HepG2 (cell line): ENCODE results near the gene MXI1. TPM values are rescaled to one million over a fixed set of nuclear protein-coding genes. Genes with fewer than 3 reads are reported as not detected.

Source experiments
- DNMT3B ChIP-seq: conservative IDR thresholded peaks from 2 replicates; pipeline ENCODE4 v1.6.1; 2016; ENCODE audit warnings: missing biosample characterization, control low read depth
- NPAS2 ChIP-seq: sonication (generic); formaldehyde crosslinking; IDR thresholded peaks from 2 replicates; pipeline ENCODE4 v1.8.0; 2022; ENCODE audit warnings: mild to moderate bottlenecking, missing genetic modification reagents, borderline replicate concordance
- POLR2AphosphoS5 ChIP-seq: IDR thresholded peaks from 2 replicates; pipeline ENCODE4 v1.6.1; 2012; ENCODE audit warnings: low read depth, low read length
- SOX6 ChIP-seq, 2 experiments: fragments of 450-650 bp in 1 of 2; sonication (generic) in 1 of 2; formaldehyde crosslinking in 1 of 2; IDR thresholded peaks; 2 replicates each; pipeline versions ENCODE4 v1.4.0 to v1.6.1; 2017 to 2020; ENCODE audit warnings: antibody characterized with exemption in 1 of 2, mild to moderate bottlenecking in 1 of 2, missing genetic modification reagents in 1 of 2
- SRSF4 ChIP-seq: fragments of 200-400 bp; formaldehyde crosslinking; IDR thresholded peaks from one replicate; pipeline ENCODE4 v1.6.1; 2018; ENCODE audit warnings: mild to moderate bottlenecking, low read depth, low read length, moderate library complexity; ENCODE audit not compliant: poor library complexity, severe bottlenecking
- SRY ChIP-seq: sonication (generic); formaldehyde crosslinking; IDR thresholded peaks from 2 replicates; pipeline ENCODE4 v1.8.0; 2022; ENCODE audit warnings: mild to moderate bottlenecking, missing genetic modification reagents
- TBX2 ChIP-seq: sonication (generic); formaldehyde crosslinking; IDR thresholded peaks from 2 replicates; pipeline ENCODE4 v1.5.0; 2020; ENCODE audit warnings: missing genetic modification reagents, mild to moderate bottlenecking, borderline replicate concordance
- YEATS4 ChIP-seq: sonication (generic); formaldehyde crosslinking; IDR thresholded peaks from 2 replicates; pipeline ENCODE4 v1.4.0; 2020; ENCODE audit warnings: missing genetic modification reagents, borderline replicate concordance
- ZC3H13 ChIP-seq: sonication (generic); formaldehyde crosslinking; IDR thresholded peaks from 2 replicates; pipeline ENCODE4 v1.8.1; 2023; ENCODE audit warnings: mild to moderate bottlenecking, missing genetic modification reagents, moderate library complexity
- ZNF10 ChIP-seq: sonication (generic); formaldehyde crosslinking; IDR thresholded peaks from 2 replicates; pipeline ENCODE4 v1.4.0; 2020; ENCODE audit warnings: mild to moderate bottlenecking, low read depth, missing genetic modification reagents, borderline replicate concordance
- ZNF564 ChIP-seq: sonication (generic); formaldehyde crosslinking; IDR thresholded peaks from 2 replicates; pipeline ENCODE4 v1.8.1; 2023; ENCODE audit warnings: mild to moderate bottlenecking, missing genetic modification reagents
- ZNF674 ChIP-seq: sonication (generic); formaldehyde crosslinking; IDR thresholded peaks from 2 replicates; pipeline ENCODE4 v1.5.0; 2020; ENCODE audit warnings: low read depth, mild to moderate bottlenecking, missing genetic modification reagents
- ZNF891 ChIP-seq: sonication (generic); formaldehyde crosslinking; IDR thresholded peaks from 2 replicates; pipeline ENCODE4 v1.5.0; 2020; ENCODE audit warnings: mild to moderate bottlenecking, missing genetic modification reagents
- polyA plus RNA-seq, 8 experiments: library from polyadenylated mRNA; depleted of rRNA in 3 of 8; stranded (reverse) in 7 of 8; unstranded in 1 of 8; fragments of >200 nt; fragmentation: Illumina TruSeq in 4 of 8; extraction: Trizol in 4 of 8; gene quantifications; 2 replicates each; pipeline versions ENCODE4 v1.2.1 to v1.2.3, GENCODE V29; 2011 to 2016; ENCODE audit warnings: low read depth in 4 of 8, missing spikeins in 1 of 8, mixed read lengths in 1 of 8; ENCODE audit not compliant: insufficient read depth in 1 of 8
- total RNA-seq, 5 experiments: library from RNA; depleted of rRNA; stranded (reverse); fragments of >200 nt; fragmentation: Illumina TruSeq; extraction: Trizol; gene quantifications; 2 replicates each; pipeline ENCODE4 v1.2.3, GENCODE V29; 2016; ENCODE audit warnings: low read depth in 1 of 5
- TF ChIP-seq, protein P1 (sequence below): sonication (generic); formaldehyde crosslinking; IDR thresholded peaks from 2 replicates; pipeline ENCODE4 v1.9.0; 2021; ENCODE audit warnings: missing genetic modification reagents, mild to moderate bottlenecking, borderline replicate concordance
- TF ChIP-seq, protein P2 (sequence below): sonication (generic); formaldehyde crosslinking; IDR thresholded peaks from 2 replicates; pipeline ENCODE4 v1.5.1; 2020; ENCODE audit warnings: mild to moderate bottlenecking, missing genetic modification reagents
- TF ChIP-seq, protein P3 (sequence below): sonication (generic); formaldehyde crosslinking; IDR thresholded peaks from 2 replicates; pipeline ENCODE4 v1.8.0; 2022; ENCODE audit warnings: missing genetic modification reagents, mild to moderate bottlenecking, moderate library complexity, borderline replicate concordance
- TF ChIP-seq, protein P4 (sequence below): sonication (generic); formaldehyde crosslinking; IDR thresholded peaks from 2 replicates; pipeline ENCODE4 v1.4.0; 2020; ENCODE audit warnings: missing genetic modification reagents, borderline replicate concordance

The MXI1 gene
- total and polyA plus RNA-seq, 2 of the 13 experiments (the other 11 are each of a cell fraction or from before 2014, with no cell fraction given) = 6.6 to 22.0 TPM

DNA sequence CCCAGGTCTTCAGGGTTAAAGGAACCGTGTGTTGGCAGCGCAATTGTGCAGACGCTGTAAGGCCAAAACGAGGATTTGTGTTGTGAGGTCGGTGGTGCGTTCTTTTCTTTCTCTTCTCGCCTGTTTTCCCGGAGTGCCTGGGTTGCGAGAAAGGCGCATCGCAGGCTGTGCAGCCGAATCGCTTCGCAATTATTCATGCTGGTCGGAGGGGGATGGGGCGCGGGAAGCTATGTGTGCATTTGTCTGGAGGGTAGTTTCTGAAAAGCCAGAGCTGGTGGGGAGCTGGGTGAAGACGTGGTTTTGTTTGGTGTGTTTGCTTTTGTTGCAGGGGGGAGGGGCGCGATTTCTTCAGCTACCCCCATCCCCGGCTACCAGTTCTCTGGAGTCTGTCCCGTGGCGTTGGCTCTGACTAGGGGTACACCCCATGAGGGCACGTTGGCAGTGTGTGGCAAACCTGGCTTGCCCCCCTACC is 2.1 kb downstream of the MXI1 start (continued):
- TF ChIP-seq YEATS4 (CRISPR knock-in tag) = 0 out of 2 replicates have a peak, but pooled peaks have one; percentile 65
- no peak for TF ChIP-seq NPAS2 (CRISPR knock-in tag)
- TF ChIP-seq TBX2 = peak; percentile 31
- peak; percentile 48; the same call in 1 of the 2 replicates for TF ChIP-seq ZC3H13 (CRISPR knock-in tag)
- no peak for TF ChIP-seq DNMT3B
- peak; percentile 41; the same call in 1 of the 2 replicates for TF ChIP-seq POLR2AphosphoS5
- TF ChIP-seq SRY (CRISPR knock-in tag) = peak; percentile 48; the same call in 1 of the 2 replicates
- TF ChIP-seq SOX6 (IDR thresholded peaks at IDR 0.05) = no peak
- 0 out of 2 replicates have a peak, but pooled peaks have one; percentile 14 for TF ChIP-seq SOX6 (CRISPR knock-in tag; IDR thresholded peaks at IDR 0.05)
- TF ChIP-seq, protein P1, sequence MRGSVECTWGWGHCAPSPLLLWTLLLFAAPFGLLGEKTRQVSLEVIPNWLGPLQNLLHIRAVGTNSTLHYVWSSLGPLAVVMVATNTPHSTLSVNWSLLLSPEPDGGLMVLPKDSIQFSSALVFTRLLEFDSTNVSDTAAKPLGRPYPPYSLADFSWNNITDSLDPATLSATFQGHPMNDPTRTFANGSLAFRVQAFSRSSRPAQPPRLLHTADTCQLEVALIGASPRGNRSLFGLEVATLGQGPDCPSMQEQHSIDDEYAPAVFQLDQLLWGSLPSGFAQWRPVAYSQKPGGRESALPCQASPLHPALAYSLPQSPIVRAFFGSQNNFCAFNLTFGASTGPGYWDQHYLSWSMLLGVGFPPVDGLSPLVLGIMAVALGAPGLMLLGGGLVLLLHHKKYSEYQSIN (CRISPR knock-in tag) = no peak
- TF ChIP-seq, protein P2, sequence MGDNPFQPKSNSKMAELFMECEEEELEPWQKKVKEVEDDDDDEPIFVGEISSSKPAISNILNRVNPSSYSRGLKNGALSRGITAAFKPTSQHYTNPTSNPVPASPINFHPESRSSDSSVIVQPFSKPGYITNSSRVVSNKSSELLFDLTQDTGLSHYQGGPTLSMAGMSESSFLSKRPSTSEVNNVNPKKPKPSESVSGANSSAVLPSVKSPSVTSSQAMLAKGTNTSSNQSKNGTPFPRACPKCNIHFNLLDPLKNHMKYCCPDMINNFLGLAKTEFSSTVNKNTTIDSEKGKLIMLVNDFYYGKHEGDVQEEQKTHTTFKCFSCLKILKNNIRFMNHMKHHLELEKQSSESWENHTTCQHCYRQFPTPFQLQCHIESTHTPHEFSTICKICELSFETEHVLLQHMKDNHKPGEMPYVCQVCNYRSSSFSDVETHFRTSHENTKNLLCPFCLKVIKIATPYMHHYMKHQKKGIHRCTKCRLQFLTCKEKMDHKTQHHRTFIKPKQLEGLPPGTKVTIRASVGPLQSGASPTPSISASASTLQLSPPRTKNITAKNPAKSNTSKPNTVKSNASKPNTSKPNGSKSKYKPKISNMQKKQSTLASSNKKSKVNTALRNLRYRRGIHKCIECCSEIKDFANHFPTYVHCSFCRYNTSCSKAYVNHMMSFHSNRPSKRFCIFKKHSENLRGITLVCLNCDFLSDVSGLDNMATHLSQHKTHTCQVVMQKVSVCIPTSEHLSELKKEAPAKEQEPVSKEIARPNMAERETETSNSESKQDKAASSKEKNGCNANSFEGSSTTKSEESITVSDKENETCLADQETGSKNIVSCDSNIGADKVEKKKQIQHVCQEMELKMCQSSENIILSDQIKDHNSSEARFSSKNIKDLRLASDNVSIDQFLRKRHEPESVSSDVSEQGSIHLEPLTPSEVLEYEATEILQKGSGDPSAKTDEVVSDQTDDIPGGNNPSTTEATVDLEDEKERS = 0 out of 2 replicates have a peak, but pooled peaks have one; percentile 19
- TF ChIP-seq ZNF891 = 0 out of 2 replicates have a peak, but pooled peaks have one; percentile 34
- peak; percentile 40; the same call in 1 of the 2 replicates for TF ChIP-seq ZNF564 (CRISPR knock-in tag)
- TF ChIP-seq, protein P3, sequence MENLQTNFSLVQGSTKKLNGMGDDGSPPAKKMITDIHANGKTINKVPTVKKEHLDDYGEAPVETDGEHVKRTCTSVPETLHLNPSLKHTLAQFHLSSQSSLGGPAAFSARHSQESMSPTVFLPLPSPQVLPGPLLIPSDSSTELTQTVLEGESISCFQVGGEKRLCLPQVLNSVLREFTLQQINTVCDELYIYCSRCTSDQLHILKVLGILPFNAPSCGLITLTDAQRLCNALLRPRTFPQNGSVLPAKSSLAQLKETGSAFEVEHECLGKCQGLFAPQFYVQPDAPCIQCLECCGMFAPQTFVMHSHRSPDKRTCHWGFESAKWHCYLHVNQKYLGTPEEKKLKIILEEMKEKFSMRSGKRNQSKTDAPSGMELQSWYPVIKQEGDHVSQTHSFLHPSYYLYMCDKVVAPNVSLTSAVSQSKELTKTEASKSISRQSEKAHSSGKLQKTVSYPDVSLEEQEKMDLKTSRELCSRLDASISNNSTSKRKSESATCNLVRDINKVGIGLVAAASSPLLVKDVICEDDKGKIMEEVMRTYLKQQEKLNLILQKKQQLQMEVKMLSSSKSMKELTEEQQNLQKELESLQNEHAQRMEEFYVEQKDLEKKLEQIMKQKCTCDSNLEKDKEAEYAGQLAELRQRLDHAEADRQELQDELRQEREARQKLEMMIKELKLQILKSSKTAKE (CRISPR knock-in tag) = peak; percentile 29; the same call in 1 of the 2 replicates
- TF ChIP-seq, protein P4, sequence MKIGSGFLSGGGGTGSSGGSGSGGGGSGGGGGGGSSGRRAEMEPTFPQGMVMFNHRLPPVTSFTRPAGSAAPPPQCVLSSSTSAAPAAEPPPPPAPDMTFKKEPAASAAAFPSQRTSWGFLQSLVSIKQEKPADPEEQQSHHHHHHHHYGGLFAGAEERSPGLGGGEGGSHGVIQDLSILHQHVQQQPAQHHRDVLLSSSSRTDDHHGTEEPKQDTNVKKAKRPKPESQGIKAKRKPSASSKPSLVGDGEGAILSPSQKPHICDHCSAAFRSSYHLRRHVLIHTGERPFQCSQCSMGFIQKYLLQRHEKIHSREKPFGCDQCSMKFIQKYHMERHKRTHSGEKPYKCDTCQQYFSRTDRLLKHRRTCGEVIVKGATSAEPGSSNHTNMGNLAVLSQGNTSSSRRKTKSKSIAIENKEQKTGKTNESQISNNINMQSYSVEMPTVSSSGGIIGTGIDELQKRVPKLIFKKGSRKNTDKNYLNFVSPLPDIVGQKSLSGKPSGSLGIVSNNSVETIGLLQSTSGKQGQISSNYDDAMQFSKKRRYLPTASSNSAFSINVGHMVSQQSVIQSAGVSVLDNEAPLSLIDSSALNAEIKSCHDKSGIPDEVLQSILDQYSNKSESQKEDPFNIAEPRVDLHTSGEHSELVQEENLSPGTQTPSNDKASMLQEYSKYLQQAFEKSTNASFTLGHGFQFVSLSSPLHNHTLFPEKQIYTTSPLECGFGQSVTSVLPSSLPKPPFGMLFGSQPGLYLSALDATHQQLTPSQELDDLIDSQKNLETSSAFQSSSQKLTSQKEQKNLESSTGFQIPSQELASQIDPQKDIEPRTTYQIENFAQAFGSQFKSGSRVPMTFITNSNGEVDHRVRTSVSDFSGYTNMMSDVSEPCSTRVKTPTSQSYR (CRISPR knock-in tag) = peak; percentile 87
- TF ChIP-seq ZNF674 (CRISPR knock-in tag) = 0 out of 2 replicates have a peak, but pooled peaks have one; percentile 5
- TF ChIP-seq ZNF10 (CRISPR knock-in tag) = no peak
- no peak for TF ChIP-seq SRSF4
